CD4-positive, alpha-beta memory T cell (primary cell): ENCODE data around the gene ACTG1. TPM values are rescaled to one million over a fixed set of nuclear protein-coding genes. Genes with fewer than 3 reads are reported as not detected.

Source experiments
- CTCF ChIA-PET: fragments of 350-600 bp; sonication (Branson Sonifier 250); formaldehyde crosslinking; loops from one replicate; lab custom pipeline; 2021; ENCODE audit warnings: inconsistent platforms; ENCODE audit not compliant: partially characterized antibody; lab: Charles Lee
- POLR2A ChIA-PET: fragments of 350-600 bp; sonication (Branson Sonifier 250); formaldehyde crosslinking; loops from one replicate; lab custom pipeline; 2021; ENCODE audit not compliant: partially characterized antibody; lab: Charles Lee
- DNase-seq, 5 donors: peaks; one replicate each; pipeline versions ENCODE4 v3.0.0 to v3.0.0-alpha.2; 2020 to 2022; ENCODE audit warnings: mixed read lengths in 1 of 5
- H3K27ac ChIP-seq: one replicate; pipeline ENCODE4 v1.7.0; 2013; ENCODE audit warnings: low read depth, low read length
- H3K27me3 ChIP-seq: 2 replicates; pipeline ENCODE4 v1.7.0; 2013; ENCODE audit warnings: mild to moderate bottlenecking, low read length, moderate library complexity; ENCODE audit not compliant: insufficient read depth
- H3K36me3 ChIP-seq: 2 replicates; pipeline ENCODE4 v1.7.0; 2013; ENCODE audit warnings: mild to moderate bottlenecking, low read length, moderate library complexity; ENCODE audit not compliant: insufficient read depth
- H3K4me1 ChIP-seq: 2 replicates; pipeline ENCODE4 v1.7.0; 2013; ENCODE audit warnings: mild to moderate bottlenecking, low read length, moderate library complexity; ENCODE audit not compliant: insufficient read depth
- H3K4me3 ChIP-seq, 2 donors: one replicate each; pipeline ENCODE4 v1.7.0; 2013; ENCODE audit warnings: low read length in 2 of 2, mild to moderate bottlenecking in 1 of 2
- H3K9me3 ChIP-seq, 2 donors: one replicate each; pipeline ENCODE4 v1.7.0; 2013; ENCODE audit warnings: low read length in 2 of 2, control low read depth in 1 of 2; ENCODE audit not compliant: control insufficient read depth in 1 of 2
- H3K27ac Mint-ChIP-seq, 7 donors: one replicate each; pipeline ENCODE4 v1.8.0; 2020 to 2021; ENCODE audit warnings: mixed read lengths in 7 of 7, mild to moderate bottlenecking in 6 of 7, inconsistent platforms in 3 of 7, moderate library complexity in 3 of 7
- H3K27me3 Mint-ChIP-seq, 2 donors: one replicate each; pipeline ENCODE4 v1.8.0; 2020 to 2021; ENCODE audit warnings: mixed read lengths in 2 of 2
- H3K36me3 Mint-ChIP-seq, 2 donors: one replicate each; pipeline ENCODE4 v1.8.0; 2020 to 2021; ENCODE audit warnings: mixed read lengths in 2 of 2, inconsistent platforms in 1 of 2, mild to moderate bottlenecking in 1 of 2
- H3K4me1 Mint-ChIP-seq, 4 donors: one replicate each; pipeline ENCODE4 v1.8.0; 2020 to 2021; ENCODE audit warnings: mixed read lengths in 4 of 4, mild to moderate bottlenecking in 1 of 4
- H3K4me3 Mint-ChIP-seq, 8 donors: one replicate each; pipeline ENCODE4 v1.8.0; 2020 to 2021; ENCODE audit warnings: mixed read lengths in 8 of 8, mild to moderate bottlenecking in 7 of 8, moderate library complexity in 6 of 8, inconsistent platforms in 3 of 8
- H3K9me3 Mint-ChIP-seq, 8 donors: one replicate each; pipeline ENCODE4 v1.8.0; 2020 to 2021; ENCODE audit warnings: mixed read lengths in 8 of 8, mild to moderate bottlenecking in 5 of 8, inconsistent platforms in 3 of 8, moderate library complexity in 1 of 8
- intact Hi-C: fragments of 100-400 bp; cut with micrococcal nuclease; formaldehyde crosslinking; loops from one replicate; pipeline ENCODE4 v1.15.1; 2023
- polyA plus RNA-seq, 2 donors: library from polyadenylated mRNA; unstranded; fragments of 300-500 nt; fragmentation: Illumina TruSeq; gene quantifications; one replicate each; pipeline ENCODE4 v1.2.3, GENCODE V29; 2021
- total RNA-seq, 2 experiments: library from RNA; stranded (reverse); gene quantifications; one replicate each; pipeline ENCODE4 v1.2.3, GENCODE V29; 2021

Gene ACTG1
- total and polyA plus RNA-seq, 4 experiments from 2014 or later, result 1,031 to 1,651 (median 1,188) TPM

GRCh38 chr17:81470944-81471817, 41.4 kb downstream of the ACTG1 start:
- H3K36me3 ChIP-seq, result no peaks in the 10 kb centered on the region
- Mint-ChIP-seq H3K27me3 (no peaks in the 10 kb centered on the region), H3K36me3 (no peaks in the 10 kb centered on the region), H3K27ac (peak overlapping the region in 1 of 7 donors; percentile 32), H3K4me3 (no peak overlapping the region), H3K9me3 (peaks cover 0 to 2% (median 0%) of the 10 kb centered on the region in 8 donors), H3K4me1 (no peaks in the 10 kb centered on the region)
- POLR2A ChIA-PET, result no interaction called here
- no peak overlapping the region for H3K27ac ChIP-seq
- H3K9me3 ChIP-seq, result no peaks in the 10 kb centered on the region
- intact Hi-C loops, result no loop called here
- CTCF ChIA-PET, result no interaction called here
- peak in 1 of 5 donors; percentile 14 for DNase-seq
- no peaks in the 10 kb centered on the region for H3K27me3 ChIP-seq
- no peak overlapping the region for H3K4me3 ChIP-seq
- no peaks in the 10 kb centered on the region for H3K4me1 ChIP-seq

- no peaks in the 10 kb centered on the region for H3K4me1 ChIP-seq
- no peaks in the 10 kb centered on the region for H3K27me3 ChIP-seq
- Mint-ChIP-seq H3K9me3 (no peaks in the 10 kb centered on the region), H3K4me3 (no peak overlapping the region), H3K27me3 (no peaks in the 10 kb centered on the region), H3K36me3 (no peaks in the 10 kb centered on the region), H3K4me1 (no peaks in the 10 kb centered on the region), H3K27ac (peak overlapping the region in 2 of 7 donors; percentile 32 to 79)
- no peak overlapping the region for H3K4me3 ChIP-seq
- no peak overlapping the region for H3K27ac ChIP-seq
- intact Hi-C loops, result no loop called here
- peak in 1 of 5 donors; percentile 0 for DNase-seq
- ChIA-PET CTCF (no interaction called here), POLR2A (no interaction called here)
- no peaks in the 10 kb centered on the region for H3K9me3 ChIP-seq
- H3K36me3 ChIP-seq, result no peaks in the 10 kb centered on the region
These were observed 42.2 kb downstream of the ACTG1 start for GRCh38 chr17:81470270-81470943.

- Histone ChIP-seq H3K36me3 (no peaks in the 10 kb centered on the region), H3K4me1 (no peaks in the 10 kb centered on the region), H3K27me3 (no peaks in the 10 kb centered on the region), H3K27ac (no peak overlapping the region), H3K9me3 (no peaks in the 10 kb centered on the region), H3K4me3 (no peak overlapping the region)
- H3K9me3 Mint-ChIP-seq, result no peaks in the 10 kb centered on the region
- no peak overlapping the region for H3K4me3 Mint-ChIP-seq
- DNase-seq, result peak in 1 of 5 donors; percentile 19
- H3K27ac Mint-ChIP-seq, result no peak overlapping the region
- intact Hi-C loops, result no loop called here
- no peaks in the 10 kb centered on the region for H3K36me3 Mint-ChIP-seq
- ChIA-PET POLR2A (no interaction called here), CTCF (no interaction called here)
- no peaks in the 10 kb centered on the region for H3K4me1 Mint-ChIP-seq
- peaks cover 0 to 2% of the 10 kb centered on the region in 2 donors for H3K27me3 Mint-ChIP-seq
These were observed 43.3 kb downstream of the ACTG1 start for GRCh38 chr17:81469266-81469665.

GRCh38 chr17:81468770-81469121, 43.9 kb downstream of the ACTG1 start:
- Mint-ChIP-seq H3K9me3 (no peaks in the 10 kb centered on the region), H3K4me3 (no peak overlapping the region), H3K36me3 (no peaks in the 10 kb centered on the region), H3K4me1 (no peaks in the 10 kb centered on the region), H3K27ac (no peak overlapping the region), H3K27me3 (peaks cover 0 to 2% of the 10 kb centered on the region in 2 donors)
- H3K27me3 ChIP-seq, result no peaks in the 10 kb centered on the region
- H3K36me3 ChIP-seq, result no peaks in the 10 kb centered on the region
- intact Hi-C loops, result no loop called here
- ChIA-PET CTCF (no interaction called here), POLR2A (no interaction called here)
- no peaks in the 10 kb centered on the region for H3K4me1 ChIP-seq
- no peaks in the 10 kb centered on the region for H3K9me3 ChIP-seq
- no peak overlapping the region for H3K27ac ChIP-seq
- DNase-seq, result no peak
- no peak overlapping the region for H3K4me3 ChIP-seq

GRCh38 chr17:81468111-81468769, 44.4 kb downstream of the ACTG1 start:
- Mint-ChIP-seq H3K4me3 (no peak overlapping the region), H3K36me3 (no peaks in the 10 kb centered on the region), H3K27me3 (peaks cover 0 to 2% of the 10 kb centered on the region in 2 donors), H3K9me3 (no peaks in the 10 kb centered on the region), H3K27ac (no peak overlapping the region), H3K4me1 (no peaks in the 10 kb centered on the region)
- Histone ChIP-seq H3K4me3 (no peak overlapping the region), H3K27ac (no peak overlapping the region), H3K36me3 (no peaks in the 10 kb centered on the region), H3K9me3 (no peaks in the 10 kb centered on the region), H3K27me3 (no peaks in the 10 kb centered on the region), H3K4me1 (no peaks in the 10 kb centered on the region)
- ChIA-PET POLR2A (no interaction called here), CTCF (no interaction called here)
- intact Hi-C loops, result no loop called here
- DNase-seq, result peak in 1 of 5 donors; percentile 25

GRCh38 chr17:81466564-81467472, 45.8 kb downstream of the ACTG1 start:
- Mint-ChIP-seq H3K4me3 (no peak overlapping the region), H3K27me3 (peaks cover 0 to 2% of the 10 kb centered on the region in 2 donors), H3K9me3 (no peaks in the 10 kb centered on the region), H3K36me3 (no peaks in the 10 kb centered on the region), H3K4me1 (no peaks in the 10 kb centered on the region), H3K27ac (no peak overlapping the region)
- intact Hi-C loops, result no loop called here
- no peaks in the 10 kb centered on the region for H3K36me3 ChIP-seq
- no peak overlapping the region for H3K27ac ChIP-seq
- POLR2A ChIA-PET, result no interaction called here
- no peak overlapping the region for H3K4me3 ChIP-seq
- no peaks in the 10 kb centered on the region for H3K9me3 ChIP-seq
- H3K4me1 ChIP-seq, result no peaks in the 10 kb centered on the region
- DNase-seq, result peak in 1 of 5 donors; percentile 14
- no peaks in the 10 kb centered on the region for H3K27me3 ChIP-seq
- CTCF ChIA-PET, result no interaction called here
